Stimulated activated CD8-positive, alpha-beta memory T cell treated with anti-CD3 and anti-CD28 coated beads, Interleukin-7, amount 100 ng/mL, for 24 hours (primary cell): ENCODE measurements around the gene ADGRL3.
"Not testable (repeated sequence)": the region's sequence is repeated elsewhere in the genome, so short reads cannot be mapped to it uniquely, and the experiment has no call there.

ENCODE experiments used
- DNase-seq: peaks from one replicate; pipeline ENCODE4 v3.0.0-alpha.2; 2020; ENCODE audit warnings: low read depth

Gene ADGRL3

GRCh38 chr4:61913619-61914018 lies 713.5 kb downstream of the ADGRL3 start:
- no peak for DNase-seq

- no peak for DNase-seq
Observed at GRCh38 chr4:61915501-61915900, 715.4 kb downstream of the ADGRL3 start.

- DNase-seq = no peak
Observed at GRCh38 chr4:61918507-61918906, 718.4 kb downstream of the ADGRL3 start.

- DNase-seq = no peak
Observed at GRCh38 chr4:61918987-61919386, 718.9 kb downstream of the ADGRL3 start.

GRCh38 chr4:61919561-61919960 lies 719.4 kb downstream of the ADGRL3 start:
- no peak for DNase-seq

- no peak for DNase-seq
Observed at GRCh38 chr4:61921920-61922319, 721.8 kb downstream of the ADGRL3 start.

GRCh38 chr4:61922766-61923165 lies 722.6 kb downstream of the ADGRL3 start:
- no peak for DNase-seq

GRCh38 chr4:61923179-61923578 lies 723.1 kb downstream of the ADGRL3 start:
- DNase-seq = no peak

GRCh38 chr4:61924131-61924530 lies 724.0 kb downstream of the ADGRL3 start:
- DNase-seq = no peak

GRCh38 chr4:61933527-61933926 lies 733.4 kb downstream of the ADGRL3 start:
- no peak for DNase-seq

- no peak for DNase-seq
Observed at GRCh38 chr4:61934198-61934597, 734.1 kb downstream of the ADGRL3 start.

- DNase-seq = no peak
Observed at GRCh38 chr4:61938250-61938846, 738.2 kb downstream of the ADGRL3 start.

GRCh38 chr4:61950625-61951024 lies 750.5 kb downstream of the ADGRL3 start:
- no peak for DNase-seq

- DNase-seq = no peak
Observed at GRCh38 chr4:61953386-61953785, 753.3 kb downstream of the ADGRL3 start.

GRCh38 chr4:61958591-61958990 lies 758.5 kb downstream of the ADGRL3 start:
- no peak for DNase-seq

GRCh38 chr4:61959087-61959486 lies 759.0 kb downstream of the ADGRL3 start:
- DNase-seq = no peak

- DNase-seq = no peak
Observed at GRCh38 chr4:61984260-61984909, 784.3 kb downstream of the ADGRL3 start.

GRCh38 chr4:61985426-61985825 lies 785.3 kb downstream of the ADGRL3 start:
- no peak for DNase-seq

GRCh38 chr4:61986929-61987328 lies 786.8 kb downstream of the ADGRL3 start:
- DNase-seq = not testable (repeated sequence)

- DNase-seq = no peak
Observed at GRCh38 chr4:61992351-61992750, 792.2 kb downstream of the ADGRL3 start.

- no peak for DNase-seq
Observed at GRCh38 chr4:61994036-61994435, 793.9 kb downstream of the ADGRL3 start.

- no peak for DNase-seq
Observed at GRCh38 chr4:61995717-61996340, 795.7 kb downstream of the ADGRL3 start.

- no peak for DNase-seq
Observed at GRCh38 chr4:61996943-61997342, 796.8 kb downstream of the ADGRL3 start.

GRCh38 chr4:61997831-61998230 lies 797.7 kb downstream of the ADGRL3 start:
- DNase-seq = no peak
